HG03521 (cell line): Measurements from ENCODE around the gene LRRC52.
"Not testable (repeated sequence)": the region's sequence is repeated elsewhere in the genome, so short reads cannot be mapped to it uniquely, and the experiment has no call there.

Experiments used
- ATAC-seq: cut with Tn5 transposase; IDR thresholded peaks from one replicate; pipeline ENCODE4 v1.9.1; 2021; ENCODE audit warnings: mild to moderate bottlenecking, moderate library complexity; ENCODE audit not compliant: unreplicated experiment

Gene LRRC52

GRCh38 chr1:165580931-165581871 lies 37.4 kb downstream of the LRRC52 start:
- ATAC-seq: no peak

DNA sequence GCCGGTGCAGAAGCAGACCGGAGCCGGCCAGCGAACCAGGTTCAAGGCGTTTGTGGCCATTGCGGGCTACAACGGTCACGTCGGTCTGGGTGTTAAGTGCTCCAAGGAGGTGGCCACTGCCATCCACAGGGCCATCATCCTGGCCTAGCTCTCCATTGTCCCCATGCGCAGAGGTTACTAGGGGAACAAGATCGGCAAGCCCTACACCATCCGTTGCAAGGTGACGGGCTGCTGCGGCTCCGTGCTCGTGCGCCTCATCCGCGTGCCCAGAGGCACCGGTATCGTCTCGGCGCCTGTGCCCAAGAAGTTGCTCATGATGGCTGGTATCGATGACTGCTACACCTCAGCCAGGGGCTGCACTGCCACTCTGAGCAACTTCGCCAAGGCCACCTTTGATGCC lies 38.1 kb downstream of the LRRC52 start:
- no peak for ATAC-seq

- ATAC-seq: no peak
Observed at GRCh38 chr1:165586398-165586797, 42.6 kb downstream of the LRRC52 start.

GRCh38 chr1:165591391-165591790 lies 47.6 kb downstream of the LRRC52 start:
- ATAC-seq: not testable (repeated sequence)

DNA sequence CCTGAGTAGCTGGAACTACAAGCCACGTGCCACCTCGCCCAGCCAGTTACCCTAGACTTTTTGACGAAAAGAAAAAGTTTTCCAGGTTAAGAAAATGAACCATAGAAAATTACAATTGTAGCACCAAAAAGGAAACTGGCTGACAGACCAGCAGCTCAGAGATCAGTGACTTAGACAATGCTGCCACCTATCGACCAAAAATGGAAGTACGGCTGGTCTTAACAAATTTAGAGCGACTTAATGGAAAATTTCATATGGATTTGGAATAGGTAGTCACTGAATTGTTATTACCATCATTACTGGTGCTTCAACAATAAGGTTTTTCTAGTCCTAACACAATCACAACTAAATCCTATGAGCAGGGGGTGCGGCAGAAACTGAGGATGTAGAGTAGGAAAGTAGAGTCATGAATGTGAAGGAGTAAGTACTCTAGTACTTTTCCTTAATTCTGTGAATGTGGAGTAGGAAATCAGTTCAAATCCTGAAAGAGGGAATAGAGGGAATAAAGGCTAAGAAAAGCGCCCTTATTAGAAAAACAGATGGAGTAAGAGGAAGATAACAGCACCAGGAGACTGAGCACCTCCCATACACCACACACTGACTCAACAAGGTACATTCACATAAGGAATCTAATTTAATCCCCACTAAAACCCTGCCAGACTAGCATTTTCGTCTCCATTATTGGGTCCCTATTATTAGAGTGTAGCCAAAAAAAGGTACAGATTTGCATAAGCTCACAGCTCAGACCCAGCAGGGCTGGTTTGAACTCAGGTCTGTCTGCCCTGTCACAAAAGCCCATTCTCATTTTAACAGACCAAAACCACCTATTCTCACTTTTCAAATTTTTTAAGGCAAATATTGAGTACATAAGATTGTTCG lies 49.4 kb downstream of the LRRC52 start:
- no peak for ATAC-seq

- no peak for ATAC-seq
Observed at GRCh38 chr1:165595246-165595938, 51.6 kb downstream of the LRRC52 start.

- peak; percentile 98 for ATAC-seq
Observed at GRCh38 chr1:165597883-165598675, 54.3 kb downstream of the LRRC52 start.

- no peak for ATAC-seq
Observed at GRCh38 chr1:165598676-165599059, 54.9 kb downstream of the LRRC52 start.

- ATAC-seq: no peak
Observed at GRCh38 chr1:165600793-165601192, 57.0 kb downstream of the LRRC52 start.

GRCh38 chr1:165603810-165604209 lies 60.0 kb downstream of the LRRC52 start:
- no peak for ATAC-seq

- ATAC-seq: no peak
Observed at GRCh38 chr1:165605246-165605645, 61.4 kb downstream of the LRRC52 start.

GRCh38 chr1:165606676-165607075 lies 62.9 kb downstream of the LRRC52 start:
- ATAC-seq: not testable (repeated sequence)

DNA sequence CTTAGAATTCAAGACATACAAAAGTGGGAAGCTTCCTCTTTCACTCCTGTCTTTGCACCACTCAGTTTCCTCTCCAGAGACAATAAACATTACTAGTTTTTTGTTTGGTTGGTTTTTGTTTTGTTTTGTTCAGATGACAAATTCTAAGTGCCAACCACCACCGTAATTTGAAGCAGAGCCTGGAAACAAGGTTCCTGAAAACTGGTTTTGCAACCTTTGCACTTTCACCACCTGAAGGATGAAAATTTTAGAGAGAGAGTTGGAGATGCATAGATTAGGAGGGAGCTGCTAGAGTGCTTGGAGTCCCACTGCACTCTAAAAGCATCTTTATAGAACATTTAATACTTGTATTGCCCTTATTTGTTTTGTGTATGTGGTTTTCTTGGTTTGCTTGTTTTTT lies 67.1 kb downstream of the LRRC52 start:
- no peak for ATAC-seq

DNA sequence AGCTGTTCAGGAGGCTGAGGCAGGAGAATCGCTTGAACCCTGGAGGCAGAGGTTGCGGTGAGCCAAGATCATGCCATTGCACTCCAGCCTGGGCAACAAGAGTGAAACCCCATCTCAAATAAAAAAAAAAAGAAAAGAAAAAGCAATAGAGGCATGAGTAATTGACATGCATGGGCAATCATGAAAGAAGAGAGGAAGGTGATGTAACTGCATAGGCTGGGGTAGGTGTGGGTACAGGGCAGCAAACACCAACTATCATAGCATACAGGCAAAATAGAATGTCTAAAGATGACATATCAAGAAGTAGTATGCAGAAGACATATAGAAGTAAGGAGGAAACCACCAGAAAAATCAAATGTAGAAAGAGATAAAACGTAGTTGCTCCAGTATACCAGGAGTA lies 68.3 kb downstream of the LRRC52 start:
- no peak for ATAC-seq
